Measurements from ENCODE around the gene LRIG3. TPM values are rescaled to one million over a fixed set of nuclear protein-coding genes. Genes with fewer than 3 reads are reported as not detected.

The LRIG3 gene, protein sequence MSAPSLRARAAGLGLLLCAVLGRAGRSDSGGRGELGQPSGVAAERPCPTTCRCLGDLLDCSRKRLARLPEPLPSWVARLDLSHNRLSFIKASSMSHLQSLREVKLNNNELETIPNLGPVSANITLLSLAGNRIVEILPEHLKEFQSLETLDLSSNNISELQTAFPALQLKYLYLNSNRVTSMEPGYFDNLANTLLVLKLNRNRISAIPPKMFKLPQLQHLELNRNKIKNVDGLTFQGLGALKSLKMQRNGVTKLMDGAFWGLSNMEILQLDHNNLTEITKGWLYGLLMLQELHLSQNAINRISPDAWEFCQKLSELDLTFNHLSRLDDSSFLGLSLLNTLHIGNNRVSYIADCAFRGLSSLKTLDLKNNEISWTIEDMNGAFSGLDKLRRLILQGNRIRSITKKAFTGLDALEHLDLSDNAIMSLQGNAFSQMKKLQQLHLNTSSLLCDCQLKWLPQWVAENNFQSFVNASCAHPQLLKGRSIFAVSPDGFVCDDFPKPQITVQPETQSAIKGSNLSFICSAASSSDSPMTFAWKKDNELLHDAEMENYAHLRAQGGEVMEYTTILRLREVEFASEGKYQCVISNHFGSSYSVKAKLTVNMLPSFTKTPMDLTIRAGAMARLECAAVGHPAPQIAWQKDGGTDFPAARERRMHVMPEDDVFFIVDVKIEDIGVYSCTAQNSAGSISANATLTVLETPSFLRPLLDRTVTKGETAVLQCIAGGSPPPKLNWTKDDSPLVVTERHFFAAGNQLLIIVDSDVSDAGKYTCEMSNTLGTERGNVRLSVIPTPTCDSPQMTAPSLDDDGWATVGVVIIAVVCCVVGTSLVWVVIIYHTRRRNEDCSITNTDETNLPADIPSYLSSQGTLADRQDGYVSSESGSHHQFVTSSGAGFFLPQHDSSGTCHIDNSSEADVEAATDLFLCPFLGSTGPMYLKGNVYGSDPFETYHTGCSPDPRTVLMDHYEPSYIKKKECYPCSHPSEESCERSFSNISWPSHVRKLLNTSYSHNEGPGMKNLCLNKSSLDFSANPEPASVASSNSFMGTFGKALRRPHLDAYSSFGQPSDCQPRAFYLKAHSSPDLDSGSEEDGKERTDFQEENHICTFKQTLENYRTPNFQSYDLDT
- 10 to 100 TPM; 32.4 to 87.2 (median 68.4) TPM for total RNA-seq

DNA sequence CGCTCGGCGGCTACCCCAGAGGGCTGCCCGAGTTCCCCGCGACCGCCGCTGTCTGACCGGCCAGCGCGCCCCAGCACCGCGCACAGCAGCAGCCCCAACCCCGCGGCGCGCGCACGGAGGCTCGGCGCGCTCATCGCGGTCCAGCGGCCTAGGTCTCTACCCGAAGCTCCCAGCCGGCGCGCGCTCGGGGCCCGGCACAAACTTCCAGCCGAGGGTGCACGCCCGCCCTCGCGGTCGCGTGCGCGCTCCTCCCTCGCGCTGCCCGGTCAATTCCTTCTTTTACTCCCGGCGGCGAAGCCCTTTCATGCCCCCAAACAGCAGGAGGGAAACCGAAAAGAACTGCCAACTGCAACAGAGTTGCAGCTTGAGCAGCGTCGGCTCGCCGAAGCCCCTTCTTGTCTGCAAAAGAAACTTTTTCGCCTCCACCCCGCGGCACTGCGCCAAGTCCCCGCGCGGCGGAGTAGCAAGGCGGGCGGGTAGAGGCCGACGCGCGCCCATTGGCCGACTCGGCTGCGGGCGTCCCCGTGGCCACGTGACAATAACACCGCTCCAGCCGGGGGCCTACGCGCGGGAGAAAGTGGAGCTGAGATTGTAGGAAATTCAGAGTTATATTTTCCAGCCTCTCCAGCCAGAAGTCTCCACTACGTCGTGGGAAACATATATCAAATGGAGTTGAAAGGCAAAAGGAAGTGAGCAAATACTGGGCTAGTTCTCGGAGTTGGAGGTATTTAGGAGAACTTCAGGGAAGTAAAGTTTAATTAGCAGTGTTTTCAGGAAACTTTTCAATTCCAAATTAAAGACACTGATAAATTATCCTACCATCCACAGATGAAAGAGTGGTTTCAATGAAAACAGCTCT is at the start of gene LRIG3:
Gene LRIG3 (minus strand): TSS at position 403 of the 859 bp plus-strand sequence. CDS start 269 bp downstream, at position 134.
- TF ChIP-seq, protein P1, sequence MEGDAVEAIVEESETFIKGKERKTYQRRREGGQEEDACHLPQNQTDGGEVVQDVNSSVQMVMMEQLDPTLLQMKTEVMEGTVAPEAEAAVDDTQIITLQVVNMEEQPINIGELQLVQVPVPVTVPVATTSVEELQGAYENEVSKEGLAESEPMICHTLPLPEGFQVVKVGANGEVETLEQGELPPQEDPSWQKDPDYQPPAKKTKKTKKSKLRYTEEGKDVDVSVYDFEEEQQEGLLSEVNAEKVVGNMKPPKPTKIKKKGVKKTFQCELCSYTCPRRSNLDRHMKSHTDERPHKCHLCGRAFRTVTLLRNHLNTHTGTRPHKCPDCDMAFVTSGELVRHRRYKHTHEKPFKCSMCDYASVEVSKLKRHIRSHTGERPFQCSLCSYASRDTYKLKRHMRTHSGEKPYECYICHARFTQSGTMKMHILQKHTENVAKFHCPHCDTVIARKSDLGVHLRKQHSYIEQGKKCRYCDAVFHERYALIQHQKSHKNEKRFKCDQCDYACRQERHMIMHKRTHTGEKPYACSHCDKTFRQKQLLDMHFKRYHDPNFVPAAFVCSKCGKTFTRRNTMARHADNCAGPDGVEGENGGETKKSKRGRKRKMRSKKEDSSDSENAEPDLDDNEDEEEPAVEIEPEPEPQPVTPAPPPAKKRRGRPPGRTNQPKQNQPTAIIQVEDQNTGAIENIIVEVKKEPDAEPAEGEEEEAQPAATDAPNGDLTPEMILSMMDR (IDR thresholded peaks at IDR 0.05; ENCODE audit: low read depth), result no peak

DNA sequence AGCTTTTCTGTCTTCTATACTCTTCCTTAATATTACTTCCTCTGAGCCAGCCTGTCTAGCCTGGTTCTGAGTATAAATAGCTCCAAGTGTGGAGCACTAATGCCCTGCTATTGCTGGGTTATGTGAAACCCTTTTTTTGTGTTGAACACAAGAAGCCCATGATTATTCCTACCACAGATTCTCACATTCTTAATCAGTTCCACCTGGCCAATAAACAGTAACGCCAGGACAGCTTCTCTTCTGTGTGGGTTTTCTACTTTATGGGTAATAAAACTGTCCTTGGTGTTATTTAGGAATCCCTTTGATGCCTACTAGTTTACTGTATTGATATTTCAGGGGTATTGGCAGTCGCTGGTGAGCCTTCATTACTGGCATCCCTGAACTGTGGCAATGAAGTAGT is 48.9 kb upstream of the LRIG3 start:
- TF ChIP-seq, protein P1 (IDR thresholded peaks at IDR 0.05; ENCODE audit: low read depth), result no peak

DNA sequence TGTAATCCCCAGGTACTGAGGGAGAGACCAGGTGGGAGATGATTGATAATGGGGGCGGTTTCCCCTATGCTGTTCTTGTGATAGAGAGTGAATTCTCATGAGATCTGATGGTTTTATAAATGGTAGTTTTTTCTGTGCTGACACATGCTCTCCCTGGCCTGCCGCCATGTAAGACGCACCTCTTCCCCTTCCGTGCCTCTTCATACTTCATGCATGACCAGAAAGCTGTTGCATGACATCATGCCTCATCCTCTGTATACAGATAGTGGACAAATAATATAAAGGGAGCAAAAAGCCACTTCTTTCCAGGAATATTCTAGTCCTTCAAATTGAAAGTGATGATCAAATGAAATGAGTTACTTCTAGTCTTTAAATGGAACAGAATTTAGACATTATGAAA is 47.3 kb upstream of the LRIG3 start:
- TF ChIP-seq, protein P1 (IDR thresholded peaks at IDR 0.05; ENCODE audit: low read depth), result no peak

DNA sequence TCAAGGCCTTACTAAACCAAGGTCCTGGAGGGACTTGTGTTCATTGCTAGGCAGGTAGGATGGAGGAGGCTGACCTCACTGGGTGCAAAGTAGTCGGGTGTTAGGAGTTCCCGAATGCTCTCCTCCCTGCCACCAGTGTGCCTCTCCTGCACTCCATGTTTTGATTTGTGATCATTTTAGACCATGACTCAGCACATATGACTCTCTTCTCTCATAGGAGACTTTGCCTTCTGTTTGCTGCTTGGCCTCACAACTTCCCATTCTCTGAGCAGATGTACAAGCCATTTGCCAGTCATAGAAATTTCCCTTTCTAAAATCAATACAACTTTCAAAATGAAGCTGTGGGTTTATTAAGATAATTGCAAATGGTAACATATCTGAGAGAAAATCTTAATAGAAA is 46.6 kb upstream of the LRIG3 start:
- TF ChIP-seq, protein P1 (IDR thresholded peaks at IDR 0.05; ENCODE audit: low read depth), result no peak

DNA sequence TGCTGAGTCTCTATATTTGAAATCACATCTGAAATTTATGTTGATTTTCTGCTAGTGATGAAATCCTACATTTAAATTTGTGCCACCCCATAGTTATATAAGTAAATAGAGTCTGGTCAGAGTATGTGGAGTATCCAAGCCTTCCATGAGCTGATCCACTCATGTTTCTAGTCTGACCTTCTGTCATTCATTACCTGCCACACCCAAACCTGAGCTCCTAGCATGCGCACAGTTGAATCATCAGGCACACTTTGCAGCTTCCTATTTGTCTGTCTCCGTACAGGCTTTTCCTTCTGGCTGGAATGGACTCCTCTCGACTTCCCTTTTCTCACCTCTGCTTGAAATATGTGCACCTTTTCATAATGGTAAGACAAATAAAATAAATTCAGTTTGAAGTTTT is 45.3 kb upstream of the LRIG3 start:
- TF ChIP-seq, protein P1 (IDR thresholded peaks at IDR 0.05; ENCODE audit: low read depth), result no peak

DNA sequence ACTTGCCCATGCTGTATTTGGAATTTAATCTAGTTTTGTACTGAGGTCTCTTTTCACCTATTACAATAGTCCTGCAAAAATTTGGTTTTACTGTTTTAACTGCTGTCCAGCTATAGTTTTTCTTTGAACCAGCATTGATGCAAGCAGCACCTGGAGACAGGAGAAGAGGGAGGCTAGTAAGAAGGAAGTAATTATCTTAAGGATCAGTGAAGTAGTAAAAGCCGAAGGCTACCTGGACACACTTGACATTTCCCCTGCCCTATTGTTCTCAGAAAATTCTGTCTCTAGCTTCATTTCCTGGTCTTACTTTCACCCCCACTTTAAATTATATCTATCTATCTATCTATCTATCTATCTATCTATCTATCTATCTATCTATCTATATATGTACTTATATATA is 43.5 kb upstream of the LRIG3 start:
- TF ChIP-seq, protein P1 (IDR thresholded peaks at IDR 0.05; ENCODE audit: low read depth), result no peak
